DND-41 (cell line): ENCODE results near the gene GPT2.

ENCODE experiments used
- ATAC-seq: fragments of 200-7000 bp; cut with Tn5 transposase; 3 replicates; pipeline ENCODE4 v1.9.1; 2021; ENCODE audit warnings: low read depth; ENCODE audit not compliant: insufficient read depth
- DNase-seq: peaks from one replicate; pipeline ENCODE4 v3.0.0-alpha.2; 2020
- H2AFZ ChIP-seq: 2 replicates; pipeline ENCODE4 v1.6.0; 2012; ENCODE audit warnings: low read depth, low read length
- H3K27ac ChIP-seq: 2 replicates; pipeline ENCODE4 v1.5.1; 2012; ENCODE audit warnings: low read length, inconsistent platforms
- H3K27me3 ChIP-seq: fragments of 200-600 bp; sonication (generic); 2 replicates; pipeline ENCODE4 v1.6.0; 2012; ENCODE audit warnings: low read length, mild to moderate bottlenecking, inconsistent platforms; ENCODE audit not compliant: insufficient read depth, poor library complexity
- H3K36me3 ChIP-seq: 2 replicates; pipeline ENCODE4 v1.5.1; 2012; ENCODE audit warnings: low read length, inconsistent platforms; ENCODE audit not compliant: insufficient read depth
- H3K4me1 ChIP-seq: 2 replicates; pipeline ENCODE4 v1.5.1; 2012; ENCODE audit warnings: mild to moderate bottlenecking, low read length; ENCODE audit not compliant: insufficient read depth
- H3K4me2 ChIP-seq: 2 replicates; pipeline ENCODE4 v1.6.0; 2012; ENCODE audit warnings: mild to moderate bottlenecking, moderate library complexity, low read length, inconsistent platforms; ENCODE audit not compliant: insufficient read depth
- H3K4me3 ChIP-seq, 2 experiments: fragments of 200-600 bp in 1 of 2; shearing (Covaris generic) in 1 of 2; 2 replicates each; pipeline ENCODE4 v1.5.1; 2012 to 2016; ENCODE audit warnings: inconsistent platforms in 2 of 2, low read length in 2 of 2, mild to moderate bottlenecking in 2 of 2, low read depth in 1 of 2, moderate library complexity in 1 of 2
- H3K79me2 ChIP-seq: 2 replicates; pipeline ENCODE4 v1.6.0; 2012; ENCODE audit warnings: low read length, inconsistent platforms; ENCODE audit not compliant: insufficient read depth
- H3K9ac ChIP-seq: 2 replicates; pipeline ENCODE4 v1.6.0; 2012; ENCODE audit warnings: low read depth, mild to moderate bottlenecking, inconsistent platforms, low read length, moderate library complexity
- H3K9me3 ChIP-seq: 2 replicates; pipeline ENCODE4 v1.5.1; 2012; ENCODE audit warnings: low read length, moderate library complexity, mild to moderate bottlenecking, inconsistent platforms; ENCODE audit not compliant: insufficient read depth, severe bottlenecking
- H4K20me1 ChIP-seq: 2 replicates; pipeline ENCODE4 v1.6.0; 2012; ENCODE audit warnings: low read length; ENCODE audit not compliant: insufficient read depth
- CTCF ChIP-seq: IDR thresholded peaks from 2 replicates; pipeline ENCODE4 v1.5.1; 2012; ENCODE audit warnings: borderline replicate concordance, low read length, moderate library complexity, mild to moderate bottlenecking; ENCODE audit not compliant: poor library complexity, severe bottlenecking; ENCODE audit errors: extremely low read depth
- EZH2 ChIP-seq: IDR thresholded peaks from 3 replicates; pipeline ENCODE4 v1.6.1; 2012; ENCODE audit warnings: borderline replicate concordance, low read depth, mild to moderate bottlenecking, moderate library complexity, low read length, inconsistent platforms; ENCODE audit not compliant: severe bottlenecking

Gene GPT2

DNA sequence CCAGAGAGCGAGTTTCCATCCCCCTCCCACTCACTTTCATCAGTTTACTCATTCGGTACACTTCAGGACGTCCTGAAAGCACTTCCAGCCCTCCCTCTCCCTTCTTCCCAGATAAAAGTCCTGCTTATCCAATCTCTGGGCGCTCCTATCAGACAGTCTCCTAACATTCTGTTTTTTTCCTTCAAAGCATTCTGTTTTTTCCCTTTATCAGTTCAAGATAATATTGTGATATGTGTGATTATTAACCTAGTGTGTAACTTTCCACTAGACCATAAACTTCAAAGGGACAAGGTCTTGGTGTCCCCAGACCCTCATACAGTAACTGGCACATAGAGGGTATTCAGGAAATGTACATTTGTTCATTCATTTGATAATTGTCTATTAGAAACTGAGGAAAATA lies 28.8 kb upstream of the GPT2 start:
- no peak for DNase-seq
- Histone ChIP-seq H3K4me1 (no peaks in the 10 kb centered on the region), H2AFZ (no peak overlapping the region), H3K79me2 (no peaks in the 10 kb centered on the region), H3K4me2 (no peak overlapping the region), H3K27me3 (no peaks in the 10 kb centered on the region), H3K4me3 (no peak overlapping the region), H4K20me1 (no peaks in the 10 kb centered on the region), H3K36me3 (no peaks in the 10 kb centered on the region), H3K9me3 (no peaks in the 10 kb centered on the region), H3K27ac (no peak overlapping the region), H3K9ac (no peak overlapping the region)
- ATAC-seq: no peak
- no peak for TF ChIP-seq EZH2
- no peak for TF ChIP-seq CTCF

- no peak overlapping the region for H3K4me3 ChIP-seq
- TF ChIP-seq EZH2 (no peak), CTCF (peak; percentile 28)
- ATAC-seq: no peak; the same call in 2 of the 3 replicates
- H3K4me1 ChIP-seq: no peaks in the 10 kb centered on the region
- H3K4me2 ChIP-seq: no peak overlapping the region
- H3K79me2 ChIP-seq: no peaks in the 10 kb centered on the region
- no peaks in the 10 kb centered on the region for H3K36me3 ChIP-seq
- no peaks in the 10 kb centered on the region for H3K9me3 ChIP-seq
- H3K9ac ChIP-seq: no peak overlapping the region
- no peaks in the 10 kb centered on the region for H4K20me1 ChIP-seq
- no peak overlapping the region for H3K27ac ChIP-seq
- no peak for DNase-seq
- no peaks in the 10 kb centered on the region for H3K27me3 ChIP-seq
- H2AFZ ChIP-seq: no peak overlapping the region
These were observed 26.7 kb upstream of the GPT2 start for GRCh38 chr16:46857368-46857945.

GRCh38 chr16:46858151-46858550 lies 26.0 kb upstream of the GPT2 start:
- Histone ChIP-seq H3K27me3 (no peaks in the 10 kb centered on the region), H3K27ac (no peak overlapping the region), H3K9ac (no peak overlapping the region), H3K9me3 (no peaks in the 10 kb centered on the region), H3K4me3 (no peak overlapping the region), H3K79me2 (no peaks in the 10 kb centered on the region), H2AFZ (no peak overlapping the region), H3K36me3 (no peaks in the 10 kb centered on the region), H4K20me1 (no peaks in the 10 kb centered on the region), H3K4me2 (no peak overlapping the region), H3K4me1 (no peaks in the 10 kb centered on the region)
- TF ChIP-seq EZH2: no peak
- DNase-seq (no peak), ATAC-seq (no peak)

DNA sequence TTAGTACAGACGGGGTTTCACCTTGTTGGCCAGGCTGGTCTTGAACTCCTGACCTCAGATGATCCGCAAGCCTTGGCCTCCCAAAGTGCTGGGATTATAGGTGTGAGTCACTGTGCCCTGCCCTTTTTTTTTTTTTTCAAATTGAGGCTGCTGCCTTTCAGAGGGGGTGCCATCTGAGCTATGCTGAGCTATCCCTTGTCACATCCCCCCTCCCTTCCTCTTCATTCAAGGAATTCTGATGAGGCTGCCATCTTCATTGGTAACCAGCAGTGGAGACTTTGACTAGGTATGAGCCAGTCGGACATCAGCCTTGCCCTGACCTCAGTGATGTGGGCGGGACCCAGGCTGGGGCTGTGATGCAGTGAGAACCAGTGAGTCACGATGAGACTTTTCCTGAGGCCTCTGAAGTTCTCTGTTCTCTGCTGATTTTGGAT lies 24.4 kb upstream of the GPT2 start:
- no peaks in the 10 kb centered on the region for H3K79me2 ChIP-seq
- H3K4me3 ChIP-seq: no peak overlapping the region
- no peaks in the 10 kb centered on the region for H3K9me3 ChIP-seq
- H4K20me1 ChIP-seq: no peaks in the 10 kb centered on the region
- no peak overlapping the region for H3K27ac ChIP-seq
- TF ChIP-seq EZH2: no peak
- no peak for TF ChIP-seq CTCF
- H2AFZ ChIP-seq: no peak overlapping the region
- H3K4me2 ChIP-seq: no peak overlapping the region
- ATAC-seq: no peak
- no peaks in the 10 kb centered on the region for H3K36me3 ChIP-seq
- H3K27me3 ChIP-seq: no peaks in the 10 kb centered on the region
- no peak for DNase-seq
- no peaks in the 10 kb centered on the region for H3K4me1 ChIP-seq
- no peak overlapping the region for H3K9ac ChIP-seq
